Fibroblast of gingiva (primary cell): Measurements from ENCODE around the gene TFAP2B.

ENCODE experiments used
- DNase-seq: peaks from one replicate; pipeline ENCODE4 v3.0.0-alpha.2; 2011; ENCODE audit warnings: low read depth

The TFAP2B gene

DNA sequence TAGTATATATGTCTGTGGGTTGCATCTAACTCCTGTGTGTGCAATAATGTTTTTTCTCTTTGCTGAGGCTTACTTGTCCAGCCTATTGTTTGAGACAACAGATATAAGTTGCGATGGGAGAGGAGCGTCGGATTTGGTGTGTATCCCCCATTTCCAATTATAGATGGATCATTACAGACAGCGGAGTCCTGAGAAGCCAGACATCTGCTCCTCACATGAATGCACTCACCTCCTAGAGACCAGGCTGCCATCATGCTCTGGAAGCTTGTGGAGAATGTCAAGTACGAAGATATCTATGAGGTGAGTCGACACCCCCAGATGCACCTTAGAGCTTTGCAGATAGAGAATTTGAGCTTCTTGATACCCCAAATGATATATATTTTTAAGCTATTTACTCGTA lies at the start of gene TFAP2B:
TSS of gene TFAP2B (plus strand) at position 199 of the 400 bp plus-strand sequence. CDS start at position 220, 21 bp downstream.
- DNase-seq = peak; percentile 67

DNA sequence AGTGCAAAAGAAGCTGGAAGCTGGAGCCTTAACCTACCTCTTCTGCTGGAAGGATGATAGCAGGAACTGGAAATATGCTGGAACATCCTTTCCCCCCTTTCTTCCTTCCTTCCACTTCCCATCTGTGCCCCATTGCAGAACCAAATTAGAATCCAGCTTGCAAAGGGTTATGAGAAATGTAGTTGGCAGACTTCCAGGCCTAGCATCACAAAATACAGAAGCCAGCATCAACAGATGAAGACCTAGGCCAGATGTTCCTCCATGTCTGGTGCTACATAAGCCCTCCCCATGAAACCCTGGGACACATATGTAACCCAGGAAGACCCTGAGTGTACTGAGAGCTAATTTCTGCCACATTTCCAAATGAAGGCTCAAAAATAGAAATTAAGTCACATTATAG lies 40.0 kb upstream of the TFAP2B start:
- no peak for DNase-seq

- DNase-seq = no peak
These were observed 38.3 kb upstream of the TFAP2B start for GRCh38 chr6:50780382-50780781.

DNA sequence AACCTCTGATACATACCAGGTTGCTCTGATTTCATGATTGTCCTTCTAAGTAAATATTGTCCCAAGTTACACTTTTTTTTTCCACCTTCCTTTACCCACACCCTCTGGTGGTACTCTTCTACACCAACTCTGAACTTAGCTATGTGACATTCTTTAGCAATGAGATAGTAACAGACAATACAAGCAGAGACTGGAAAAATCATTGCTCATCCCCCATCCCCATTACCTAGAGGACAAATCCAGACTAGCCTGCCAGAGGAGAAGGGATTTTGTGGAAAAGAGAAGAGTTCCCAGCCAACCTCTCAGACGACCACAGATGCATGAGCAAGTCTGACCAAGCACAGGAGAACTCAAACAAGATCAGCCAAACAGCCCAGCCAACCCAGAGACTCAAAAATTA lies 32.8 kb upstream of the TFAP2B start:
- no peak for DNase-seq

DNA sequence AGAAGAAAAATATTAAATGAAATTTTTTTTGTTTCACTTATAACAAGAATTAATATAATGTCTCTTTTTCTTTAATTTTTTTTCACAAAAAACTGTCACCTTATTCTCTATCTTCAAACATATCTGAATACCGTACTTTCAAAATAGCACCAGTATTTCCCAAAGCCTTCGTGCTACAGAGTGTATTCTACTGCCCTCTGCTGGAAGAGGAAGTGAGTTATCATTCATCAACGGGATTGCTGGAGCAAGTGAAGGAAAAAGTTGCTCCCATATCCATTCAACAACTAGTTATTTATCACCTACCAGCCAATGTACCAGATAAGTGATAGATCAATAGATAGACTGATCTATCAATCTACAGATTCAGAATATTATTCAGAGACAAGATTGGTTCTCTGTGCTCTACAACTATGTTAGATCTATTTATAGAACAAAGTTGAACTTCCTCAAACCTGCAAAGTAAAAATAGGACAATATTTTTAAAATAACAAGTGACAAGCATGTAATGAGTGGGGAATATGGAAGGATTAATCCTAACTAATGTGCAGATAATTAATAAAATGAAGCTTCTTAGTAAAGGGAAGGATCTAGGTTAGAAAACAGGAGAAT lies 26.7 kb upstream of the TFAP2B start:
- DNase-seq = peak; percentile 32

DNA sequence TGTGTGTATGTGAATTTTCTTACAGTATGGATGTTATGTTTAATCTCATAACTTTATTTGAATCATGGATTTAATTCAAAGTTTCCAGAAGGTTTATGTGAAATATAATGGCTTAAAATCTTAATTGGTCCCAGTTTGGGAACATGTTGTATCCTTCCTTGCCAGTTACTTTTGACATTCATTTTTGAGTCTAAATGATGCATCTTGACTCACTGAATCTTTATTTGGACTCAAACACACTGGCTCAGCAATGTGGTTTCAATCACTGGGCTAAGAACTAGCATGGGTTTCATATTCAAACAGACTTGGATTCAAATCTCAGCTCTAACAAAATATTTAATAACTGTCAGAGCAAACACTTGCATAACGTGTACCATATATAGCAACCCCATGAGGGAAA lies 25.9 kb upstream of the TFAP2B start:
- DNase-seq = peak; percentile 47

GRCh38 chr6:50795574-50795973 lies 23.1 kb upstream of the TFAP2B start:
- DNase-seq = no peak

DNA sequence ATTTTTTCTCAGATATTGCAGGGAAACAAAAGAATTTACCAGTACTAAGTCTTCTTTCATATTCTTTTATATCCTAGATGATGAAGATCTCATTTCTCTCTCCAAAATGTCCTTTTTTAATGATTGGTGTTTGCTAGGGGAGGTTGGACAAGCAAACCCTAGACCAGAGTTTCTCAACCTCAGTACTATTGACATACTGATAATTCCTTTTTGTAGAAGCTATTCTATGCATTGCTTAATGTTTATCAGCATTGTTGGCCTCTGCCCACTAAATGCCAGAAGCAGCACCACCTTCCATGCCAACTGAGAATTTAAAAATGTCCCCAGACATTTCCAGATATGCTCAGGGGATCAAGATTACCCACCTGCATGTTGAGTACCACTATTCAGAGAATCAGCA lies 14.4 kb upstream of the TFAP2B start:
- DNase-seq = no peak

GRCh38 chr6:50807035-50807434 lies 11.6 kb upstream of the TFAP2B start:
- DNase-seq = no peak

- DNase-seq = peak; percentile 27
These were observed 3.1 kb upstream of the TFAP2B start for GRCh38 chr6:50815436-50816114.

GRCh38 chr6:50816115-50816675 lies 2.5 kb upstream of the TFAP2B start:
- peak; percentile 74 for DNase-seq

DNA sequence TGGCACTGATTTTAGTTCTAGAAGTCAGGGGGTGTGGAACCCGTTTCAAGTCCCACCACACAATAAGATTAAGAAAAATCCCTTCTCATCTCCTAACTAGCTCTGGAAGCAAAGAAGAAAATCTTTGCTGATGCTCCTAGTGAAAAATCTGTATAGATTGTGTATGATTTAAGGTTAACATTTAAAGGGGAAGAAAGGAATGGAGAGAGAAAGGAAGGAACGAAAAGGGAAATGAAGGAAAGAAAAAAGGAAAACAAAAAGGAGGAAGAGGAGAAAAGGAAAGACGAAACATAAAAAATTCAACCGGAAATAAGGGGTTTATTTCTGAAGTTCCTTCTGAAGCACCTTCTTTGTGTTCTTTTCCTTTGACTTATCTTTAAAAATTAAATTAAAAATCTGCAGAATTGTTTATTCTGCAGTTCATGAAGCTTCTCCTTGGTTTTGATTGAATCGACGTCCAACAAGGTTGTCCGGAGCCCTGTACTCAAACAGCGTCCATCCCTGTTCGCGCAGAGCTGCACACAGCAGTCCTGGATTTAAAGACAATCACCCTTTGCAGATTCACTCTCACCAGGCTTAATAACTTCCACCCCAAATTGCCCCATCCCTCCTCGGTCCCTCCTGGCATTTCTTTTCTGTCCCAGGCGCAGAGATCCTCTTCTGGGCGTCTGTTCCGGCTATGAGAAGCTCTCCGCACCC lies 1.6 kb upstream of the TFAP2B start:
- peak; percentile 39 for DNase-seq

- no peak for DNase-seq
These were observed 1.1 kb upstream of the TFAP2B start for GRCh38 chr6:50817646-50817950.

GRCh38 chr6:50818020-50818419 lies 651 bp upstream of the TFAP2B start:
- DNase-seq = no peak

- DNase-seq = no peak
These were observed 814 bp downstream of the TFAP2B start for GRCh38 chr6:50819466-50819903.

GRCh38 chr6:50819904-50820868 lies 1.5 kb downstream of the TFAP2B start:
- peak; percentile 54 for DNase-seq

- no peak for DNase-seq
These were observed 2.2 kb downstream of the TFAP2B start for GRCh38 chr6:50820869-50821264.

GRCh38 chr6:50821441-50822077 lies 2.9 kb downstream of the TFAP2B start:
- DNase-seq = no peak

DNA sequence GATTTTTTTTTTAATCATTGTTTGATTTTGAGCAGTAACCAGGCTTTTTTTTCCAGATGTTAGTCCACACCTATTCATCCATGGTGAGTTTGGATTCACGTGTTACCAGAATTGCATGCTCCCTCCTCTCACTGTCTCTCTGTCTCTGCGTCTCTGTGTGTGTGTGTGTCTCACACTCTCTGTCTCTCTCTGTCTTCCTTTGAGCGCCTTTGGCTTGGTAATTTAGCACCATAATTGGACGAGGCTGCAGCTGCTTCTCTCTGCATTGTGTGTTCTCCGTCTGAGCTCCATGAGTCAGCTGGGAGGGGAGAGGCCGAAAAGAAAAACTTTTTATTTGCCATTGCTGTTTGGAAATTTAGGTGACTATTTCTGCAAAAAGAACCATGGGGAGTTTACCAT lies 3.4 kb downstream of the TFAP2B start:
- peak; percentile 72 for DNase-seq

DNA sequence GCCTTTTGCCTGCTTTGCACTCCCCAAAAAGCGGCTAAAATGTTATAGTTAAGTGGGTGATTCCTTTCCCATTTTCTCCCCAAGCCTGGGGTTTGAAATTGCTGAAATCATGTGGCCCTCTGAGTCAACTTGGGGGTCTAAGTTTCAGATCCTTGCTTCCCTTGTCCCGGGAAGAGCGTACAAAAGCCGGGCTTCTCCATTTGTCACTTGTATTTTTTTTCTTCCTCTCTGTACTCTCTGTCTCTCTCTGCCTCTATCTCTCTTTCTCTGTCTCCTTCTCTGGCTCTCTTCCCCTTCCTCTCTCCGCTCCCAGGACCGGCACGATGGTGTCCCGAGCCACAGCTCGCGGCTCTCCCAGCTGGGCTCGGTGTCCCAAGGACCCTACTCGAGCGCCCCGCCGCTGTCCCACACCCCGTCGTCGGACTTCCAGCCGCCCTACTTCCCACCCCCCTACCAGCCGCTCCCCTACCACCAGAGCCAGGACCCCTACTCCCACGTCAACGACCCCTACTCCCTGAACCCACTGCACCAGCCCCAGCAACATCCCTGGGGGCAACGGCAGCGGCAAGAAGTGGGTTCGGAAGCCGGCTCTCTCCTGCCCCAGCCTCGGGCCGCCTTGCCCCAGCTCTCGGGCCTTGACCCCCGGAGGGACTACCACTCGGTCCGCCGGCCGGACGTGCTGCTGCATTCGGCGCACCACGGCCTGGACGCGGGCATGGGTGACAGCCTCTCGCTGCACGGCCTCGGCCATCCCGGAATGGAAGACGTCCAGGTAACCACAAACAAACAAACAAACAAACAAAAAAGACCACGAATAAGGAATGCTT lies 4.6 kb downstream of the TFAP2B start:
- no peak for DNase-seq

- DNase-seq = no peak
These were observed 5.9 kb downstream of the TFAP2B start for GRCh38 chr6:50824552-50824951.
